Measurements from ENCODE around the gene TLE4.

Gene TLE4

DNA sequence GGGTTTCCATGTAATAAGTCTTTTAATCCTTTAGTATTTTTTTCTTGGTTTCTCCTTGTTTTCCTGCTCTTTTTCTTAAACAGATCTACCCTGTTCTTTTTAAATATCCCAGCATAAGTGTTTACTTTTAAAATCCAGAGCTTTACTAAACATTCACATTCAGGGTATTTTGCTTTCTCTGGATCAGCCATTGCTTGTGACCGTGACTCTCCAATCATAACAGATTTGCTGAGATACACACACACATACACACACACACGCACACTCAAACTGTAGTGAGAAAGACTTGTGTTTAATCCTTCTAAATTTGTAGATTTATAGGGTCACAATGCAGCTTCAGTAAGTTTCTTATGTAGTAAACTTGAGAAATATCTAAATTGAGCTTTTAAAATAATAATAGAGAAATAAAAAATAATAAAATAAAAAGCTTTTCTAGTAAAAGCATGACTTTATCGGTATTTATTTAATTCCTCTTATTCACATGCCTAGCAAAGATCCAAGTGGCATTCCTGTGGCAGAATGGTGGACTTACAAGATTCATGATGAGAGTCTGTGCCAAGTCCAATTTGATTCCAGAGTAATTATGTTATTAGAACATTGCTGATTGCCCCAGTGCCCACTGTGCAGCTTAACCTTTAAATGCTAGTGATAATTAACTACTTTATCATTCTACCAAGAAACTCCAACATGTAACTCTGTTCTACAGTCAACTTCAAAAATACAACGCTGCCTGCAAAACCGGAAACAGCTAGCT, 129.0 kb downstream of the TLE4 start:
- DNase-seq (ENCODE audit: low read depth), result no peak
- no peak overlapping the region for H3K4me3 ChIP-seq (ENCODE audit: control insufficient read depth, low read depth, low read length)
- TF ChIP-seq, protein P1, sequence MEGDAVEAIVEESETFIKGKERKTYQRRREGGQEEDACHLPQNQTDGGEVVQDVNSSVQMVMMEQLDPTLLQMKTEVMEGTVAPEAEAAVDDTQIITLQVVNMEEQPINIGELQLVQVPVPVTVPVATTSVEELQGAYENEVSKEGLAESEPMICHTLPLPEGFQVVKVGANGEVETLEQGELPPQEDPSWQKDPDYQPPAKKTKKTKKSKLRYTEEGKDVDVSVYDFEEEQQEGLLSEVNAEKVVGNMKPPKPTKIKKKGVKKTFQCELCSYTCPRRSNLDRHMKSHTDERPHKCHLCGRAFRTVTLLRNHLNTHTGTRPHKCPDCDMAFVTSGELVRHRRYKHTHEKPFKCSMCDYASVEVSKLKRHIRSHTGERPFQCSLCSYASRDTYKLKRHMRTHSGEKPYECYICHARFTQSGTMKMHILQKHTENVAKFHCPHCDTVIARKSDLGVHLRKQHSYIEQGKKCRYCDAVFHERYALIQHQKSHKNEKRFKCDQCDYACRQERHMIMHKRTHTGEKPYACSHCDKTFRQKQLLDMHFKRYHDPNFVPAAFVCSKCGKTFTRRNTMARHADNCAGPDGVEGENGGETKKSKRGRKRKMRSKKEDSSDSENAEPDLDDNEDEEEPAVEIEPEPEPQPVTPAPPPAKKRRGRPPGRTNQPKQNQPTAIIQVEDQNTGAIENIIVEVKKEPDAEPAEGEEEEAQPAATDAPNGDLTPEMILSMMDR (IDR thresholded peaks at IDR 0.05; ENCODE audit: control insufficient read depth, insufficient read depth, low read depth, low read length, missing control alignments), result no peak

DNA sequence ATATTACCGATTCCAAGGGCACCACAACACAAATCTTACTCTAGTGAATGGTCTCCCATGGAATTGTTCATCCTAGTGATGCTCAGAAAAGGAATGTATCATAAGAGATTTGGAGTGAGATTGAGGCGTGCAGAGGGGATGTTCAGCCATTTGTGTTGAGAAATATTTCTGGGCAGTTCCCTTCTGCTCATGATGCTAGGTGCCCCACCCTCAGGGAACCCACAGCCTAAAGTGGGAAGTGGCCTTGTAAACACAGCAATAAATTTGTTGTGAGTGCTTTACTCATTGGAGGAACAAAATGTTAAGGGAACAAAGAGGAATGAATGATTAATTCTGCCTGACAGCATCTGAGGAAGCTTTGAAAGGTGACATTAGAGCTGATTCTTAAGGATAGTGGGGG, 129.9 kb downstream of the TLE4 start:
- DNase-seq (ENCODE audit: low read depth), result no peak
- TF ChIP-seq, protein P1 (IDR thresholded peaks at IDR 0.05; ENCODE audit: control insufficient read depth, insufficient read depth, low read depth, low read length, missing control alignments), result no peak
- H3K4me3 ChIP-seq (ENCODE audit: control insufficient read depth, low read depth, low read length), result no peak overlapping the region

DNA sequence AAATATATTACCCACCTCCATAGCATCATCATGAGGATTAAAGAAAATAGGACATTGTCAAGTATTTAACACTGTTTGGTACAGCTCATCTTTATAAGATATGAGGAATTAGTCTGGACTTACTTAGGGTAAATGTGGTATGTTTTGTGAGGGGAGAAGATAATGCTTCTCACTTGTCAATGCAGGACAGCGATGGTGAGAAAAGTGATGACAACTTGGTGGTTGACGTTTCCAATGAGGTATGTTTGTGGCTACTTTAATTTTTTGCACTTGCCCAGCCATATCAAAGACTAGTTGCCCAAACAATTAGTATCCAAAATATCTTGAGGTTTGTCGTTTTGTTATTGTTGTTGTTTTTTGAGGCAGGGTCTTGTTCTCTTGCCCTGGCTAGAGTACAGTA, 133.9 kb downstream of the TLE4 start:
- no peak overlapping the region for H3K4me3 ChIP-seq (ENCODE audit: control insufficient read depth, low read depth, low read length)
- no peak for DNase-seq (ENCODE audit: low read depth)
- TF ChIP-seq, protein P1 (IDR thresholded peaks at IDR 0.05; ENCODE audit: control insufficient read depth, insufficient read depth, low read depth, low read length, missing control alignments), result no peak

DNA sequence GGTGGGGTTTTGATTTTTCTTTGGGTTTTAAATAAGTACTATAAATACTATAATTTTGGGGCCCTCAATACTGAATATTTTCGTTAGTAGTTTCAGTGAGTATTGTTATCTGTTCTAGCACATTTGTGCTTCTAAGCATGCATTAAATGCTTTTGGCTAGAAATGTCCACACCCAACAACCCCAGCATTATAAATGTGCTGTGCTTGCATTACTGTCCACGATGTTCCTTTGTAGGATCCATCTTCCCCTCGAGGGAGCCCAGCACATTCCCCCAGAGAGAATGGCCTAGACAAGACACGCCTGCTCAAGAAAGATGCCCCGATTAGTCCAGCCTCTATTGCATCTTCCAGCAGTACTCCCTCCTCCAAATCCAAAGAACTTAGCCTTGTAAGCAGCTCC, 134.7 kb downstream of the TLE4 start:
- TF ChIP-seq, protein P1 (IDR thresholded peaks at IDR 0.05; ENCODE audit: control insufficient read depth, insufficient read depth, low read depth, low read length, missing control alignments), result no peak
- H3K4me3 ChIP-seq (ENCODE audit: control insufficient read depth, low read depth, low read length), result no peak overlapping the region
- DNase-seq (ENCODE audit: low read depth), result no peak

DNA sequence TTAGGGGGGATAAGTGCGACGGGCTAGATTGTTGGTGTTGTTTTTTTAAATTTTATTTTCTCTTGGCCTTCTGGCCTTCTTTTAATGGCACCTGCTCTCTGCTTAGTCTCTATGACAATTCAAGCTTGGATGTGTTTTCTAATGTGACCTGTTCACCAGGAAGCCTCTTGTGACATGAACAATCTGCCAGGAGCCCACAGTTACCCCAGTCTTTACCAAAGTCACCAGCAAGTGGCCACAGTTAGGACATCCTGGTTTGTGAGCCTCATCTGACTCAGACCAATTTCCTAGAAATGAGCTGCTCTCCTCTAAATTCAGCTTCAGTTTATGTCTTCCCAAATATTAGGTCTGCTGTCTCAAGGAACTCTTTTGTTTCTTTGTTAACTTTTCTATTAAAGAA, 135.8 kb downstream of the TLE4 start:
- H3K4me3 ChIP-seq (ENCODE audit: control insufficient read depth, low read depth, low read length), result no peak overlapping the region
- TF ChIP-seq, protein P1 (IDR thresholded peaks at IDR 0.05; ENCODE audit: control insufficient read depth, insufficient read depth, low read depth, low read length, missing control alignments), result no peak
- no peak for DNase-seq (ENCODE audit: low read depth)

DNA sequence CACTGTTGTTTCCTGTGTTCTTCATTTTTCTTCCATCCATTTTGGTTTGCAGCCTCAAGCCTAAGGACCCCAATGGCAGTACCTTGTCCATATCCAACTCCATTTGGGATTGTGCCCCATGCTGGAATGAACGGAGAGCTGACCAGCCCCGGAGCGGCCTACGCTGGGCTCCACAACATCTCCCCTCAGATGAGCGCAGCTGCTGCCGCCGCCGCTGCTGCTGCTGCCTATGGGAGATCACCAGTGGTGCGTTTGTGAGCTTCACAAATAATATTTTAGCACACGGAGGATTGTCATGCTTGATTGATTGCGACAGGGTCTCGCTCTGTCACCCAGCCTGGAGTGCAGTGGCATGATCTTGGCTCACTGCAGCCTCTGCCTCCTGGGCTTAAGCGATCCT, 136.8 kb downstream of the TLE4 start:
- DNase-seq (ENCODE audit: low read depth), result no peak

More for the DNA sequence above, 136.8 kb downstream of the TLE4 start:
- no peak overlapping the region for H3K4me3 ChIP-seq (ENCODE audit: control insufficient read depth, low read depth, low read length)
- TF ChIP-seq, protein P1 (IDR thresholded peaks at IDR 0.05; ENCODE audit: control insufficient read depth, insufficient read depth, low read depth, low read length, missing control alignments), result no peak

Measured in AG09309 (cell line).